Measurements from ENCODE around the gene LAMC1. TPM values are rescaled to one million over a fixed set of nuclear protein-coding genes. Genes with fewer than 3 reads are reported as not detected.

LAMC1 gene
- total RNA-seq, 4 donors from 2014 or later: 423 to 675 (median 560) TPM

GRCh38 chr1:183103147-183103546 is 79.9 kb downstream of the LAMC1 start:
- no peak for TF ChIP-seq CTCF (IDR thresholded peaks at IDR 0.05; ENCODE audit: low read depth)

- TF ChIP-seq CTCF (IDR thresholded peaks at IDR 0.05; ENCODE audit: low read depth): no peak
Observed at GRCh38 chr1:183103577-183103976, 80.4 kb downstream of the LAMC1 start.

GRCh38 chr1:183105449-183105848 is 82.2 kb downstream of the LAMC1 start:
- TF ChIP-seq CTCF (IDR thresholded peaks at IDR 0.05; ENCODE audit: low read depth): no peak

GRCh38 chr1:183106166-183106565 is 82.9 kb downstream of the LAMC1 start:
- no peak for TF ChIP-seq CTCF (IDR thresholded peaks at IDR 0.05; ENCODE audit: low read depth)

- TF ChIP-seq CTCF (IDR thresholded peaks at IDR 0.05; ENCODE audit: low read depth): no peak
Observed at GRCh38 chr1:183106746-183107145, 83.5 kb downstream of the LAMC1 start.

- no peak for TF ChIP-seq CTCF (IDR thresholded peaks at IDR 0.05; ENCODE audit: low read depth)
Observed at GRCh38 chr1:183110326-183110880, 87.2 kb downstream of the LAMC1 start.

GRCh38 chr1:183114441-183114840 is 91.2 kb downstream of the LAMC1 start:
- no peak for TF ChIP-seq CTCF (IDR thresholded peaks at IDR 0.05; ENCODE audit: low read depth)

Data from subcutaneous adipose tissue (tissue), 4 donors.